Renal cortex interstitium (tissue), 15 donors: Measurements from ENCODE around the gene SNU13. TPM values are rescaled to one million over a fixed set of nuclear protein-coding genes. Genes with fewer than 3 reads are reported as not detected.
"Not testable (repeated sequence)": the region's sequence is repeated elsewhere in the genome, so short reads cannot be mapped to it uniquely, and the experiment has no call there.

Experiments
- DNase-seq, 11 donors: peaks; one replicate each; pipeline ENCODE4 v3.0.0-alpha.2; 2013; ENCODE audit warnings: low read depth in 9 of 11, low spot score in 4 of 11; ENCODE audit errors: extremely low read depth in 1 of 11
- long read RNA-seq, 16 experiments: transcript quantifications; one replicate each; lab custom pipeline, GENCODE V29; 2026
- polyA plus RNA-seq, 3 donors: library from polyadenylated mRNA; unstranded; fragments of 120-200 nt; gene quantifications; one replicate each; pipeline ENCODE4 v1.2.1, GENCODE V29; 2013; ENCODE audit not compliant: insufficient read length in 3 of 3

The SNU13 gene
- 100 to 1,000 TPM; 129 to 161 (median 151) TPM for polyA plus RNA-seq
- long read RNA-seq, donor 1, transcript SNU13-201 (3 exons, 877 nt) = minor isoform, 21 of 88 reads
- long read RNA-seq, donor 1, transcript SNU13-202 (3 exons, 1,503 nt) = major isoform, 56 of 88 reads
- long read RNA-seq, donor 1, partial matches to known transcripts = 9 of 88 reads
- long read RNA-seq, donor 1, other reads (novel, unspliced or antisense) = 0 of 88 reads
- long read RNA-seq, donor 2, transcript SNU13-202 (3 exons, 1,503 nt) = major isoform, 62 of 94 reads
- long read RNA-seq, donor 2, transcript SNU13-201 (3 exons, 877 nt) = minor isoform, 17 of 94 reads
- long read RNA-seq, donor 2, partial matches to known transcripts = 14 of 94 reads
- long read RNA-seq, donor 2, other reads (novel, unspliced or antisense) = 0 of 94 reads
- long read RNA-seq, donor 3, transcript SNU13-202 (3 exons, 1,503 nt) = major isoform, 92 of 172 reads
- long read RNA-seq, donor 3, transcript SNU13-201 (3 exons, 877 nt) = minor isoform, 62 of 172 reads
- long read RNA-seq, donor 3, partial matches to known transcripts = 15 of 172 reads
- long read RNA-seq, donor 3, other reads (novel, unspliced or antisense) = 0 of 172 reads
- long read RNA-seq, donor 4, transcript SNU13-202 (3 exons, 1,503 nt) = major isoform, 37 of 75 reads
- long read RNA-seq, donor 4, transcript SNU13-201 (3 exons, 877 nt) = minor isoform, 26 of 75 reads
- long read RNA-seq, donor 4, partial matches to known transcripts = 9 of 75 reads
- long read RNA-seq, donor 4, other reads (novel, unspliced or antisense) = 0 of 75 reads
- long read RNA-seq, donor 5, transcript SNU13-201 (3 exons, 877 nt) = minor isoform, 61 of 207 reads
- long read RNA-seq, donor 5, transcript SNU13-202 (3 exons, 1,503 nt) = major isoform, 114 of 207 reads
- long read RNA-seq, donor 5, partial matches to known transcripts = 31 of 207 reads
- long read RNA-seq, donor 5, other reads (novel, unspliced or antisense) = 0 of 207 reads
- long read RNA-seq, donor 6, transcript SNU13-201 (3 exons, 877 nt) = minor isoform, 25 of 98 reads
- long read RNA-seq, donor 6, transcript SNU13-202 (3 exons, 1,503 nt) = major isoform, 65 of 98 reads
- long read RNA-seq, donor 6, partial matches to known transcripts = 8 of 98 reads
- long read RNA-seq, donor 6, other reads (novel, unspliced or antisense) = 0 of 98 reads
- long read RNA-seq, donor 7, transcript SNU13-201 (3 exons, 877 nt) = minor isoform, 48 of 178 reads
- long read RNA-seq, donor 7, transcript SNU13-202 (3 exons, 1,503 nt) = major isoform, 114 of 178 reads
- long read RNA-seq, donor 7, partial matches to known transcripts = 14 of 178 reads
- long read RNA-seq, donor 7, other reads (novel, unspliced or antisense) = 0 of 178 reads
- long read RNA-seq, donor 8, transcript SNU13-202 (3 exons, 1,503 nt) = major isoform, 96 of 187 reads
- long read RNA-seq, donor 8, transcript SNU13-201 (3 exons, 877 nt) = minor isoform, 66 of 187 reads
- long read RNA-seq, donor 8, partial matches to known transcripts = 16 of 187 reads
- long read RNA-seq, donor 8, other reads (novel, unspliced or antisense) = 5 of 187 reads
- long read RNA-seq, donor 9, transcript SNU13-201 (3 exons, 877 nt) = minor isoform, 18 of 92 reads
- long read RNA-seq, donor 9, transcript SNU13-202 (3 exons, 1,503 nt) = major isoform, 64 of 92 reads
- long read RNA-seq, donor 9, partial matches to known transcripts = 9 of 92 reads
- long read RNA-seq, donor 9, other reads (novel, unspliced or antisense) = 0 of 92 reads
- long read RNA-seq, donor 10, transcript SNU13-202 (3 exons, 1,503 nt) = major isoform, 96 of 135 reads
- long read RNA-seq, donor 10, transcript SNU13-201 (3 exons, 877 nt) = minor isoform, 32 of 135 reads
- long read RNA-seq, donor 10, partial matches to known transcripts = 6 of 135 reads
- long read RNA-seq, donor 10, other reads (novel, unspliced or antisense) = 0 of 135 reads
- long read RNA-seq, donor 11, transcript SNU13-201 (3 exons, 877 nt) = minor isoform, 24 of 73 reads
- long read RNA-seq, donor 11, transcript SNU13-202 (3 exons, 1,503 nt) = major isoform, 49 of 73 reads
- long read RNA-seq, donor 11, partial matches to known transcripts = 0 of 73 reads
- long read RNA-seq, donor 11, other reads (novel, unspliced or antisense) = 0 of 73 reads
- long read RNA-seq, donor 12, transcript SNU13-202 (3 exons, 1,503 nt) = major isoform, 25 of 49 reads
- long read RNA-seq, donor 12, transcript SNU13-201 (3 exons, 877 nt) = minor isoform, 12 of 49 reads
- long read RNA-seq, donor 12, partial matches to known transcripts = 12 of 49 reads
- long read RNA-seq, donor 12, other reads (novel, unspliced or antisense) = 0 of 49 reads
- long read RNA-seq, donor 13, transcript SNU13-202 (3 exons, 1,503 nt) = major isoform, 152 of 285 reads
- long read RNA-seq, donor 13, transcript SNU13-201 (3 exons, 877 nt) = minor isoform, 59 of 285 reads
- long read RNA-seq, donor 13, partial matches to known transcripts = 74 of 285 reads
- long read RNA-seq, donor 13, other reads (novel, unspliced or antisense) = 0 of 285 reads
- long read RNA-seq, donor 14, transcript SNU13-202 (3 exons, 1,503 nt) = major isoform, 80 of 116 reads
- long read RNA-seq, donor 14, transcript SNU13-201 (3 exons, 877 nt) = minor isoform, 23 of 116 reads
- long read RNA-seq, donor 14, partial matches to known transcripts = 8 of 116 reads
- long read RNA-seq, donor 14, other reads (novel, unspliced or antisense) = 0 of 116 reads
- long read RNA-seq, donor 15, transcript SNU13-201 (3 exons, 877 nt) = major isoform, 21 of 54 reads
- long read RNA-seq, donor 15, transcript SNU13-202 (3 exons, 1,503 nt) = minor isoform, 20 of 54 reads
- long read RNA-seq, donor 15, partial matches to known transcripts = 13 of 54 reads
- long read RNA-seq, donor 15, other reads (novel, unspliced or antisense) = 0 of 54 reads
- long read RNA-seq, donor 16, transcript SNU13-201 (3 exons, 877 nt) = minor isoform, 54 of 221 reads
- long read RNA-seq, donor 16, transcript SNU13-202 (3 exons, 1,503 nt) = major isoform, 146 of 221 reads
- long read RNA-seq, donor 16, partial matches to known transcripts = 18 of 221 reads
- long read RNA-seq, donor 16, other reads (novel, unspliced or antisense) = 0 of 221 reads

DNA sequence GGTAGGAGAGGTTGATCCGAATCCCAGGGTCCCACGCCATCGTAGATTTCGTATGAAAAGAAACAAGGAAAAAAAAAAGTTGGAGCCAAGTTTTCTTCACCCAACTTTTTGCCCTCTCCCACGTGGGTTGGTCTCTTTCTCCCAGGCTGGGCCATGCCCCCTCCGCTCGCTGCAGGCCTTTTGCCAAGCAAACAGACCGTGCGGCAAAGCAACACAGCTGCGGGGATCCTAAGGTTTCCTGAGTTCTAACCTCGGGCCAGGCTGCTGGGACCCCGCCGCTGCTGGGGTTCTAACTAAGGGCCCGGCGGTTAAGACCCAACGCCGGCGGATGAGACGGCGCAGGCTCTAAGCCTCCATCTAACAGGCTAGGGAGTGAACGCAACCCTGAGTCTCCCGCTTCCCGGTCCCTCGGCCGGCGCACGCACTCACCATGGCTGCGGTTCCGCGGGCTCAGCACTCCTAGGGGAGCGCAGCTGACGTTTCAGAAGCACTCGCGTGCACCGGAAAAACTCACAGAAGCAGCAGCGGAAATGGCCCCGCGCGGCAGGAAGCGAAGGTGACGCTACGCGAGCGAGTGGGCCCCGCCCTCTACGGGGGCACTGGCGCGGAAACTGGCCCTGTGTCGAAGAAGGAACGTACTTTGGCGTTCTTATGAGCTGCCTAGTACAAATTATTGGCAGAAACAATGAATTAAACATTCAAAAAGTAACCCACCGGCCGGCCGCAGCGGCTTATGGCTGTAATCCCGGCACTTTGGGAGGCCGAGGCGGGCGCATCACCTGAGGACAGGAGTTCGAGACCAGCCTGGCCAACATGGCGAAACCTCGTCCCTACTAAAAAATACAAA, at the start of gene SNU13:
Gene SNU13, minus strand, starts transcription at position 503 of the 847 bp plus-strand sequence. Its CDS starts 71 bp downstream, at position 432.
- peak; percentile 77 to 91 (median 88) for DNase-seq

GRCh38 chr22:41733241-41733640, 44.6 kb upstream of the SNU13 start:
- DNase-seq = not testable (repeated sequence)

DNA sequence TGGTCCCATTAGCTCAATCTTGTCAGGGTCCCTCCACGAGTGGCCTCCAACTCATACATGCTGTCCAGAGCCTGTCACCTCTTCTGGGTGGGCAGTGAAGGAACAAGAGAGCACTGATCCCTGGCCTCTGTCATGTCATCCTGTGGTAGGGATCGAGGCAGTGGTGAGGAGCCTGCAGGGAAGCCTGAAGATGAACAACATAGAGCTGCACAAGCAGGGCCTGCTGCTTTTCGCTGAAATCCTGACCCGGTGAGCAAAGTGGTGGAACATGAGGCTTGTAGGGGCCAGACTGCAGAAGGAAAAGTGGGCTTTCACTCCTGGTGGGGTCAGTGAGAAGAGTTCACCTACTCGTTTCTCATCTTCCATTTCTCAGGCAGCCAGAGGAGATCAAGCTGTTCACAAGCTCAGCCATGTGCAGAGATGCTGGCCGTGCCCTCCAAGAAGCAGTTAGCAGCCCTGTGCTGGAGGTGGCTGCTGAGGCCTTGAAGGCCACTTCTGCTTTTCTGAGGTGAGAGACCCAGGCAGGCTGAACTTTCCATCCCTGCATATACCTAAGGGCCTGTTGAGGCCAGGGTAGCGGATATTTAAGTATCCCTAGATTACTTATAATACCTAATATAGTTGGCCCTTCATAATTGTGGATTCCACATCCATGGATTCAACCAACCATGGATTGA, 43.6 kb upstream of the SNU13 start:
- no peak for DNase-seq

DNA sequence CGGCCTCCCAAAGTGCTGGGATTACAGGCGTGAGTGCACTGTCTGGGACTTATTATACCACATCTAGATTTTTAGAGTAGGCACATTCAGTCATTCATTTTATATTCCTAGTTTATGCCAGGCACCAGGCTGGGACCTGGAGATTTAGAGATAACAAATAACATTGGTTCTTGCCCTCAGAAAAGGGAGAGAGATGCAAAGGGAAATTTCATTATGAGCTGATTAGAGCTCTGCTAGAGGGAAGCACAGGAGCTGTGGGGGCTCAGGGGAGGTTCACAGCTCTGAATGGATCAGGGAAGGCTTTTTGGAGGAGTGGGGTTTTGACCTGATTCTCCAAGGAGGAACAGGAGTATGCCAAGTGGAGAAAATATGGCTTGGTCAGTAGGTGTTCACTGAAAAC, 42.9 kb upstream of the SNU13 start:
- no peak for DNase-seq

DNA sequence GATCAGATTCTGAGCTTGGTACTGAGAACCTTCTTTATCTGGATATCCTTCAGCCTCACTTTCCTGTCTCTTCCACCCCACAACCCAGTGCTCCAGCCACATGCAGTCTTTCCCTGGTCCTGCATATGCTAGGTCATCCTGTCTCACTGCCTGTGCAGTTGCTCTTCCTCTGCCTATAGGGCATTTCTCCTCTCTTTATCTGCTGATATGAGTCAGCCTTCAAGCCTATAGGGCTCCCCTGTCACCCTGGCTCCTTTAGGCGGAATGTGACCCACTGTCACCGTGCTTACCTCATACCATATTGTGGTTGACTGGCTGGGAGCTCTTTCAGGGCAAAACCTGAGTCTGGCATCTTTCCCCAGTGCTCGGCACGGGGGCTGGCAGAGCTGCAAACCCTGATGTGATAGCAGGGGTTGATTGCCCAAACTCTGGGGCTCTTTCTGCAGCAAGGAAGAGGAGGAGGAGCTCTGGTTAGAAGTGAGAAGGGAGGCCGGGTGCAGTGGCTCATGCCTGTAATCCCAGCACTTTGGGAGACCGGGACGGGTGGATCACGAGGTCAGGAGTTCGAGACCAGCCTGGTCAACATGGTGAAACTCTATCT, 36.9 kb upstream of the SNU13 start:
- DNase-seq = no peak

DNA sequence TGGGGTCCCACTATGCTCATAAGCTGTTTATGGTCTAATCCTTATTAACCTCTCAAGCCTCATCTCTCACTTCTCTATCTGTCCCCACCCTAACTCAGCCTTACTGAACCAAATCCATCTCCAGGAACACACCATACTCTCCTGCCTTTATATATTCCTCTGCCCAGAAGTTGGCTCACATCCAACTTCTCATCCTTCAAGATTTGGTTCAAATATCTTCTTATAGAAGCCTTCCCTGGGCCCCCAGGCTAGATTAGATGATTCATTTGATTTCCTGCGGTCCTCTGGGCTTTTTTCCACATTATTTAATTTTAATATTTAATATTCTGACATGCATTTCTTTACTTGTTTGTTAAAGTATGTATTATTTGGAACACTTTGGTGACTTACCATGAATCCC, 33.8 kb upstream of the SNU13 start:
- no peak for DNase-seq

GRCh38 chr22:41713004-41713403, 24.3 kb upstream of the SNU13 start:
- no peak for DNase-seq

DNA sequence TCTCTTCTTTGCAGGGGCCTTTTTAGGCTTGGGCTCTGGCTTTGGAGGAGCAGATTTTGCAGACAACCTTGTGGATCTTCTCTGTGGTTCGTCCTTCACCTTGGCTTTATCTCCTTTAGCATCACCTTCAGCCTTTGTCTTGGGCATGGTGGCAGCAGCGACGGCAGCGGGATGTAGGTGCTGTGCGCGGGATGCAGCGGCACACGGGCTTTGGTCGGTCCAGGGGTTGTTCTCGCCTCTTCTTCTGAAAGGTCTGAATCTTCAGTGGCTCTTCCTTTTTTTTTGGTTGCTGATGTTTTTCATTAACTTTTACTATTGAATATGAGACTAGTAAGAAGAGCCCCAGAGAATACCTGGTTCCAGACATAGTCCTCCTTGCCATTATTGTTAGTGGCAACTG, 20.7 kb upstream of the SNU13 start:
- no peak for DNase-seq

DNA sequence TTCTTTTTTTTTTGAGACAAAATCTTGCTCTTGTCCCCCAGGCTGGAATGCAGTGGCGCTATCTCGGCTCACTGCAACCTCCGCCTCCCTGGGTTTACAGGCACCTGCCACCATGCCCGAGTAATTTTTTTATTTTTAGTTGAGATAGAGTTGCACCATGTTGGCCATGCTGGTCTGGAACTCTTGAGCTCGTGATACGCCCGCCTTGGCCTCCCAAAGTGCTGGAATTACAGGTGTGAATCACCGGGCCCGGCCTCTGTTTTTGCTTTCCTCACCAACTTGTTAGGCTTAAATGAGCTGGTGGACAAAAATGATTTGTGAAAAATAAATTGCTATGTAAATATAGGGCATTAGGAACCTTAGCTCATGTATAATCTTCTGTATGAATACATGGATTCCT, 14.1 kb upstream of the SNU13 start:
- no peak for DNase-seq

DNA sequence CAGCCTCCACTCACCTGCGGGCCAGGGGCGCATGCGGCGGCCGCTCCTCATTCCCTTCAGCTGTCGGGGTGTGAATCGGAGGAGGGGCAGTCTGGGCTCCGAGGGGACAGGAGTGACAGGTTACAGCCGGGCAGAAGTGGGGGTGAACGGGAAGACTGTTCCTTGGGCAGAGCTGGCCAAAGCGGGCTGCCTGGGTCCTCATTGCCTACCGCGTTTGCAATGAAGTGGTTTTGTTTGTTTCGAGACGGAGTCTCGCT, 11.4 kb upstream of the SNU13 start:
- no peak for DNase-seq

DNA sequence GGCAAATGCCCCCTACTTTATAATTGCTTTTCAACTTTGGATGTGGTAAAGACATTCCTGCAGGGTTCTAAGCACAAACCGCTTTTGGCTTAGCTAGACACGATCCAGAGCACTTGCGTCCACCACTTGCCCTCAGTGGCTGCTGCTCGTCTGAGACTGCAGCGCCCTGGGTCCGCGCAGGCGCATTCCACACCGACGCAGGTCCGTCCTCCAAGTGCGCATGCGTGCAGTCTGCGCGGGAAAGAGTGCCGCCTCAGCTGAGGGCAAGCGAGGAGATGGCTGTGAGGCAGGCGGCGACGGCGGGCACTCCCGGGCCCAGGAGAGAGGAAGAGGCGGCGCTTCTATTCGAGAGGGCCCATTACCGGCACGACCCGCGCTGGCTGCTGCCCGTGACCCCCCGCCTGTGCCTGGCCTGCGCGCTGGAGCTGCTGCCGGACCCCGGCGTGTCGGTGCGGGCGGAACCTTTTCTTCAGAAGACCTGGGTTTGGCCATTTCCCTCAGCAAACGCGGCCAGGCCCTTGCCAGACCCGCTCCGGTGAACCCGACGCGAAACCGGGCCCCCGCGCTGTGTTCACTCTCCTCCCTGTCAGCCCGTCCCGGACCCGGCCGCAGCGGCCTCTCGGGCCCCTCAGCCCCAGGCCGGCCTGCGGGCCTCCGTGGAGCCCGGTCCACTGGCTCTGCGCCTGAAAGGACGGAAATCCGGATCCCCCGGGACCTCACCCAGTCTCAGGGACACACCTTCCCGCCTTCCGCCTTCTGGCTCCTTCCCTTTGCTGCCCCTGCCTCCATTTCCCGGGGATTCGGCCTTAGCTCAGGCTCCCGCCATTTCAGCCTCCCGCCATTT, 10.8 kb upstream of the SNU13 start, which contains the start of gene MEI1:
Gene MEI1, plus strand, starts transcription at position 240 of the 844 bp plus-strand sequence. Its CDS starts 36 bp downstream, at position 276.
- DNase-seq = peak in 9 of 11 donors; percentile 49 to 78 (median 66)

DNA sequence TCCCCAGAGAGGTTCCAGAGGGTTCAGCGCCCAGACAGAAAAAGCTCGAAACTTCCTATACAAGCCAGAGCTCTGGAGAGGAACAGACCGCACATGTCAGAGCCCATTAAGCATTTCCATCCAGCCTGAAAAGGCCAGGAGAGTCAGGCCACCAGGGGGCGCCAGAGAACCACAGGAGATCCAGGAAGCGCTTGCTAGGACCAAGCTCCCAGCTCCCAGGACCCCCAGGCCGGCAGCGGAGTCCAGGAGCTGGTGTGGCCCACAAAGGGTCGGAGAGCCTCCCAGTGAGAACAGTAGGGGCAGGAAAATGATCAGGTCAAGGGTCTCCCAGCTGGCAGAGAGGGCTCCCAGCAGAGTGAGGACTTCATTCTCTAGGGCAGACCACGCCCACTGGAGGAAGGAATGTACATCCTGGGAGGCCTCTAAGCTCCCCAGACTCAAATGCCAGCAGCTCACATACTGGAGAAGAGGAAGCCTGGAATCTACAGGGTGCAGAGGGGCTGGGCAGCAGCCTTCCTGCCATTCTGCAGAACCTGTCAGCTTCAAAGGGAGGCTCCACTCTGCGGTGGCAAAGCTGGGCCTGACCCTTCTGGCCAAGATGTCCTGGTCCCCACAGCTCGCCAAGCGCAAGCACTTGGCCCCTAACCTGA, 8.6 kb upstream of the SNU13 start:
- peak; percentile 76 to 94 (median 90) for DNase-seq

DNA sequence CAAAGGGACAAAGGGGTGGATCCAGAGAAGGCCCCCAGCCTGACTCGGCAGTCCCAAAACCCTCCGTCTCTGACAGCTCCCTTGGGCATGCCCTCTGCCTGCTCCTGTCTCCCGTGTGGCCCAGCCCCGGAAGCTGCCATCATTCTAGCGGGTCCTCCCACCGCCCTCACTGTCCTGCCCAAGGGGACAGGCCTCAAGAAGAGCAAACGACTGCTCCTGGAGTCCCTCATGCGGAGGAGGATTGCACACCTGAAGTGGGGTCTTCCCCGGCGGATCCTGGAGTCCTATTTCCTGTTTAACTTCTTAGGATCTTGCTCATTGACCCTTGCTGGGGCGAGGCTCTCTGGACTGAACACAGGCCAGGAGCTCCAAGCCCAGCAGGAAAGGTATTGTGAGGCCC, 8.0 kb upstream of the SNU13 start:
- no peak for DNase-seq
